GM19468 (cell line): ENCODE results near the gene JSRP1.

Experiments used
- ATAC-seq: cut with Tn5 transposase; IDR thresholded peaks from one replicate; pipeline ENCODE4 v1.9.1; 2021; ENCODE audit warnings: mild to moderate bottlenecking, moderate library complexity, moderate number of reproducible peaks; ENCODE audit not compliant: unreplicated experiment; ENCODE audit errors: extremely low read depth

The JSRP1 gene

GRCh38 chr19:2235381-2236063, 20.7 kb downstream of the JSRP1 start:
- no peak for ATAC-seq

DNA sequence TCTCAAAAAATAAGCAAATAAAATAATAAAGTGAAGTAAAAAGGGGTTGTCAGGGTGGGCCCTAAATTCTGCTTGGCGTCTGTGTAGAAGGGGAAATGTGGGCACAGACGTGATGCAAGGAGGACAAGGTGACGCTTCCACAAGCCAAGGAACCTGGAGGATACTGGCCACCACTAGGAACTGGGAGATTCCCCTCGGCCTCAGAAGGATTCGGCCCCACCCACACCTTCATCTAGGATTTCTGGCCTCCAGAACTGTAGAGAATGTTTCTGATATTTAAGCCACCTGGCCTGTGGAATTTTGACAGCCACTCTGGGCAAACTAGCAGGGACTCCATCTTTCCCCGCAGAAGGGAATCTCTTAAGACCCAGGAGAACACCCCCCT, 21.2 kb downstream of the JSRP1 start:
- no peak for ATAC-seq

- ATAC-seq, result no peak
These were observed 22.5 kb downstream of the JSRP1 start for GRCh38 chr19:2233601-2234280.

- no peak for ATAC-seq
These were observed 23.7 kb downstream of the JSRP1 start for GRCh38 chr19:2232286-2233151.

DNA sequence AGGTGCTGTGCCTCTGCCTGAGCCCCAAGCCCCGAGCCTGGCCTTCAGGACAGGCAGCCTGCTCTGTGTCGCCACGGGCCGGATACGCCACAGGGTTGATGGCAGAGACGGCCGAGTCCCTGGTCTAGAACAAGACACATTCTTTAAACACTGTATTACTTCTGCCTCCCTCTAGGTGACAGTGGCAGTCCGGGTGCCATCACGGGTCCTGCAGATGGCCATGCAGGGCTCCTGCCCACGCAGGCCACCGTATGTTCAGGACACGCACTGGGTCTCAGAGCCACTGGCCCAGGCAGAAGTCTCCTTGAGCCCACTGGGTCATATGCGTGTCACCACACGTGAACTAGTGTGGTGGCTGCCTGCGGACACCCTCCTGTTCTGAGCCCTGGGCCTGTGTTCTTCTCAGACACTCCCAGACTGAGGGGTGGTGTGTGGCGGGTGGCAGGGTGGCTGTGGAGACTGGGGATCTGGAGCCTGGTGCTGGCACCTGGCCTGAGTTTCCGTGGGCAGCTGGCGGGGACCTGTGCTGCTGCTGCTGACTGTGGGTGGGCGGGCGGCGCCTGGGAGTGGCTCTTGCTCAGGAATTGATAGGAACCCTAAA, 24.5 kb downstream of the JSRP1 start:
- ATAC-seq, result no peak

DNA sequence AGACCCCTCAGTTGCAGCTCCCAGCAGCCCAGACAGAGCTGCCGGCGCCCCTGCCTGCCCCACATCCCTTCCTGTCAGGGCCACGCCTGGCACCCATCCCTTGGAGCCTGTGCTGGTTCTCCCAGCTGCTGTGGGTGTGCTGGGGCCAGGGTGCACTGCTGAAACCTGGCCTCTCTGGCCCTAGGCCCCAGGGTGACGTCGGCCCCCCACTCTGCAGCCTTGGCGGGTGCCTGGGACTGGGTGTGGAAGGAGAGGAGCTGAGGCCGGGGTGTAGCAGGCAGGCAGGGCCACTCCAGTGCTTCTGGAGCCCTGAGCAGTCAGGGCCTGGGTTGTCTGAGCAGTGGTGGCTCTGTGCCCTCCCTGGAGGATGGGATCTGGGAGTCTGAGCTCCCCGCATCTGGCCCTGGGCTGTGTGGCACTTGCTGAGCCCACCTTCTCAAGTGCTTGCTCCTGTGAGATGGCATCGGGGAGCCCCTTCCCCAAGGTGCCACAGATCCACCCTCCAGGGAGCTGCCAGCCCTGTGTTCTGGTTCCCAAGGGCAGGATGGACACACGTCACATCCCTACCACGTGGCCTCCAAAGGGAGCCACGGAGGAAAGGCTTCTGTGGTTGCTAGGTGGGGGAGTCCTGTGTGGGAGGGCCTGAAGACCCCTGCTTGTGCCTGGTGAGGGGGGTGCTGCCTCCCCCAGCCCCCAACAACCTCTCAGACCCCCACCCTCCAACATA, 25.2 kb downstream of the JSRP1 start:
- no peak for ATAC-seq

DNA sequence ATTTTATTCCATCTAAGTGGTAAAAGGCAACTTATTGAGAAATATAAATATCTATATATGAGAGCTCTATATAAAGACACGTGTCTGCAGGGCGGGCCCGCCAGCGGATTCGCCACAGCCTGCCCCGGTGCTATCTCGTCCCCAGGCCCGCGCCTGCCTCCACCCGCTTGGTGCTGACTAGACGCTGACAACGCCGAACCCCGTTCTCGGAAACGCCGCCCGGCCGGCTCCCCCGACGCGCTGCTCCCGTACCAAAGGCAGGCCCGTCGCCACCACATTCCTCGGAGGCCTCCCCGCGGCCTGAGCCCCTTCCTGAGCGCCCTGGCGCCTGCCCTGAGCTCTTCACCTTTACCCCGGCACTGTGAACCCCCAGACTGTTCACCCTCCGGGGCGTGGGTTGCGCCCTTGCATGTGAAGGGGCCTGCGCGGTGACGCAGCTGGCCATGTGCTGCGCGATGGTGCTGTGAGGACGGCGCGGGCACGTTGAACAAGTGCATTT, 26.1 kb downstream of the JSRP1 start:
- ATAC-seq, result no peak

- ATAC-seq, result no peak
These were observed 26.8 kb downstream of the JSRP1 start for GRCh38 chr19:2229103-2230032.

GRCh38 chr19:2228157-2229030, 27.8 kb downstream of the JSRP1 start:
- no peak for ATAC-seq

DNA sequence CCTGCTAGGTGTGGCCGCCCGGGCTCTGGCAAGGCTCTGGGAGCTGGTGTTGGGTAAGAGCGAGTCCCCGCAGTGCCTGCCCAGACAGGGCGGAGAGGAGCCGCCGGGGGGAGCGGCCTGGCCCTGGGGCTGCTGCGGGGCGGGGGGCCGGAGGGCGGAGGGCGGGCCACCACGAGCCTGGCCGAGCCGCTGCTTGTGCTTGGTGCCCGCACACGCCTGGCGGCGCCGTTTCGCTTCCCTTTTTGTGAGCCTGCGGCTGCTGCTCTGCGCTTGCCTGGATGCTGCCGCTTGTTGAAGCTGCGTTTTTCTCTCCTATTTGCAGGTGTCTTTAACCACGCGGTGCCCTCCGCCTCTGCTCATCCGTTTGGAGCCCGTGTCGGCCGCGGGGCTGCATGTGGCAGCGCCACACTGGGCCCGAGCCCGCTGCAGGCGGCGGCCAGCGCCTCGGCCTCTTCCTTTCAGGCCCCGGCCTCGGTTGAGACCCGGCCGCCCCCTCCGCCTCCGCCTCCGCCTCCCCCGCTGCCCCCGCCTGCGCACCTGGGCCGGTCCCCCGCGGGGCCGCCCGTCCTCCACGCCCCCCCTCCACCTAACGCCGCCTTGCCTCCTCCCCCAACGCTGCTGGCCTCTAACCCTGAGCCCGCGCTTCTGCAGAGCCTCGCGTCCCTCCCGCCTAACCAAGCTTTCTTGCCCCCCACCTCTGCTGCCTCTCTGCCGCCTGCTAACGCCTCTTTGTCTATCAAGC, 28.6 kb downstream of the JSRP1 start:
- no peak for ATAC-seq

DNA sequence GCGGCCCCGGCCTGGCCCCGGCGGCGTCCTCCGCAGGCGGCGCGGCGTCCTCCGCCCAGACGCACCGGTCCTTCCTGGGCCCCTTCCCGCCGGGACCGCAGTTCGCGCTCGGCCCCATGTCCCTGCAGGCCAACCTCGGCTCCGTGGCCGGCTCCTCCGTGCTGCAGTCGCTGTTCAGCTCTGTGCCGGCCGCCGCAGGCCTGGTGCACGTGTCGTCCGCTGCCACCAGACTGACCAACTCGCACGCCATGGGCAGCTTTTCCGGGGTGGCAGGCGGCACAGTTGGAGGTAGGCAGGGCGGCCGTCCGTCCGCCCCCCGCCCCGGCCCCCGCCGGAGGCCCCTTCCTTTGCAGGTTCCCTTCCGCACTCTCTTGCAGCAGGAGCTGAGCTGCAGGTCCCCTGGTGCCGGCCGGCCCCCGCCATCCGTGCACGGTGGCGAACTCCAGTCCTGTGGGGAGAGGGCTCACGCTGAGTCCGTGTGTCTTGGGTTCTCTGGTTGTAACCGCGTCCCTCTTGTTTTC, 29.3 kb downstream of the JSRP1 start:
- no peak for ATAC-seq

GRCh38 chr19:2226051-2226839, 30.0 kb downstream of the JSRP1 start:
- ATAC-seq, result no peak

GRCh38 chr19:2225415-2226050, 30.7 kb downstream of the JSRP1 start:
- no peak for ATAC-seq

DNA sequence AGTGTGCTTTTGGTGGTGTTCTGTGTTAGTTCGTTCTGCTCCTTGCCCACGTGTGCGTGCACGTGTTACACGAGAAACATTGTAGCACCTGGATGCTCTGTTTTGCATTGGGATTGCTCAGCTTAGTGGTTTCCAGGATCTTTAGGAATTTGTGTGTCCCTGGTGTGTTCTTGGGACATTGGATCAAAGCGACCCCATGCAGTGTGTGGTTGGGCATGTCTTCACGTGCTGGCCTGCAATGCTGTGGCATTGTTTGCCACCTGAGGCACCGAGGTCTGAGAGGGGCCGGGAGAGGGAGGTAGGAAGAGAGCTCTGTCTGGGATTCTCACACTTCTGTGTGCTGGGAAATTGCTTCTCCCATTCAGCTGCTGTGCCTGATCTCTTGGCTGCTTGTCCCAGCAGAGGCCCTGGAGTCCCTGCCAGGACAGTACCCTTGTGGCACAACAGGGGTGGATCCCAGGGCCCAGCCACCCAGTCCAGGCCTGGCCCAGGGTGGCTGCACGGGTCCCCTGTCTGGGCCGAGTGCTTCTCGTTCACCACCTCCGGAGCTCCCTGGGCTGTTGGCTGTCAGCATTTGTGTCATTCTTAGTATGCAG, 31.4 kb downstream of the JSRP1 start:
- no peak for ATAC-seq

DNA sequence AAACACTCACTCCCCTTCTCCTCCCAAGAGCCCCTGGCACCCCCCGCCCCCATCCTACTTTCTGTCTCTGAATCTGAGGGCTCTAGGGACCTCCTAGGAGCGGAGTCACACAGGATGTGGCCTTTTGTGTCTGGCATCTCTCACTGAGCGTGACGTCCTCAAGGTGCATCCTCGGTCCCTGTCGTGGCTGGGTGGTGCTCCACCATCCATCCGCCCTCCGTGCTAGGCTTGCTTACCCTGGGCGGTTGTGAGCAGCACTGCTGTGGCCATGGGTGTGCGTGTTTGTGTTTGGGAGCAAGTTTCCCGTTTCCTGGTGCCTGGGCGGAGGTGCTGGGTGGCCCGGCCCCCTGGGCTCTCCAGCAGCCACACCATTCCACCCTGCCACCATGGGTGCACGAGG, 32.3 kb downstream of the JSRP1 start:
- no peak for ATAC-seq
